ENCODE data around the gene PER3.

- no peak for TF ChIP-seq CTCF (IDR thresholded peaks at IDR 0.05; ENCODE audit: low read depth, low read length, missing input control)
- TF ChIP-seq ATF3 (IDR thresholded peaks at IDR 0.05) = no peak
- no peak for TF ChIP-seq TAF1 (conservative IDR thresholded peaks at IDR 0.05)
- no peak for TF ChIP-seq MAX (IDR thresholded peaks at IDR 0.05)
- no peak for TF ChIP-seq RXRA (IDR thresholded peaks at IDR 0.05)
- no peak for TF ChIP-seq YY1 (IDR thresholded peaks at IDR 0.05)
- TF ChIP-seq HNF4G (IDR thresholded peaks at IDR 0.05) = no peak
- no peak for TF ChIP-seq EGR1 (IDR thresholded peaks at IDR 0.05; ENCODE audit: low read depth in 2 of 2)
- TF ChIP-seq FOXA1 (IDR thresholded peaks at IDR 0.05) = no peak
Measured at GRCh38 chr1:7878027-7878426, 93.9 kb downstream of the PER3 start.
